ENCODE results near the gene SENP1. TPM values are rescaled to one million over a fixed set of nuclear protein-coding genes. Genes with fewer than 3 reads are reported as not detected.

The SENP1 gene
- total RNA-seq, 2 experiments from 2014 or later = 20.3 to 25.7 TPM

DNA sequence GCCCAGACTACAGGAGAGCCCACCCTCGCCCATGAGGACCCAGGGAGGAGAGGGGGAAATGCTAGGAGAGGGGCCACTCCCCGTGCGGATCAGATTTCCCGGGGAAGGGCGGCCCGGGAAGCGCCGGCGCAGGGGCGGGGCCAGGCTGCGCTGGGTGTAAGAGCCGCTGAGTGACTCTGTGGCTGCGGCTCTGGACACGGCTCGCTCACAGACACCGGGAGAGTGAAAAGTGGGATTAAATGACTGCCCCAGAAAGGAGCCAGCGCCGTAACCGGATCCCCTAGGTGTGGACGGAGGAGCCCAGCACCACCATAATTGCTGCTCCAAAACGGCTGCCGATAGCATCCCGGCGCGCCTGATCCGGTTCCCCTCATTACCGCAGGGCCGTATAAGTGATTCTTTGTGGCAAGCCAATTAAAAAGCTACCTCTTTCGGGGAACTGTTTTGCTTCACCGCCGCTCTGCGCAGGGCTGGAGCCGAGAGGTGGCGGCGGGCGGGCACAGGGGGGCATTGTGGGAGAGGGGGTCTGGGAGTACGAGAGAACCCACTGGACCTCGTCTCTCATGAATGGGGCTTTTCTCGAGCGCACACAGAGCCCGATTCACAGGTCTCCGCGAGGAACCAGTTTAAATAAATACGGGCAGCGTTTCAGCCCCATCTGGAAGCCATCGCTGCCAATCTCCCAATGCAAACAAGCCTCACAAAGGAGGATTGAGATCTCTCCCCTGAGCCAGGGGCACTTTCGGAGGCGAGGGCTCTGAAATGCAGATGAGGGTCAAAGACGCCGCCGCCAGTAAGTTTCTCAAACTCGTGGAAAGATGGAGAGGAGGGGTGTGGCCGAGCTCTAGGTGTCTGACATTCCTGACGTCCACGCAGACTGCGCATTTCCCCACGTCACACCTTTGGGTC is 104.1 kb downstream of the SENP1 start:
- Mint-ChIP-seq H3K9me3 (no peaks in the 10 kb centered on the region), H3K36me3 (ENCODE audit: low read depth) (no peaks in the 10 kb centered on the region), H3K27me3 (peaks cover 96% of the 10 kb centered on the region), H3K4me3 (peak overlapping the region; percentile 76), H3K4me1 (ENCODE audit: low read depth) (peaks cover 33% of the 10 kb centered on the region), H3K27ac (no peak overlapping the region)
- ChIA-PET POLR2A (interaction anchor here (0.9 to 1.0 kb wide), 3 partner anchors 10 to 103 kb away, joined by 3 to 4 read pairs (median 3); no protein-coding TSS in a partner anchor), CTCF (no interaction called here)
- peak in 1 of 14 experiments; percentile 30 for DNase-seq
- peaks cover 0 to 35% of the 10 kb centered on the region in 2 experiments for H3K9me3 ChIP-seq (ENCODE audit: control insufficient read depth in 1 of 2, insufficient read depth in 1 of 2, low read length in 2 of 2)
- peak; percentile 16 for ATAC-seq (ENCODE audit: poor library complexity)
- H3K4me1 ChIP-seq (ENCODE audit: insufficient read depth, low read length) = peaks cover 44% of the 10 kb centered on the region
- TF ChIP-seq, protein P1, sequence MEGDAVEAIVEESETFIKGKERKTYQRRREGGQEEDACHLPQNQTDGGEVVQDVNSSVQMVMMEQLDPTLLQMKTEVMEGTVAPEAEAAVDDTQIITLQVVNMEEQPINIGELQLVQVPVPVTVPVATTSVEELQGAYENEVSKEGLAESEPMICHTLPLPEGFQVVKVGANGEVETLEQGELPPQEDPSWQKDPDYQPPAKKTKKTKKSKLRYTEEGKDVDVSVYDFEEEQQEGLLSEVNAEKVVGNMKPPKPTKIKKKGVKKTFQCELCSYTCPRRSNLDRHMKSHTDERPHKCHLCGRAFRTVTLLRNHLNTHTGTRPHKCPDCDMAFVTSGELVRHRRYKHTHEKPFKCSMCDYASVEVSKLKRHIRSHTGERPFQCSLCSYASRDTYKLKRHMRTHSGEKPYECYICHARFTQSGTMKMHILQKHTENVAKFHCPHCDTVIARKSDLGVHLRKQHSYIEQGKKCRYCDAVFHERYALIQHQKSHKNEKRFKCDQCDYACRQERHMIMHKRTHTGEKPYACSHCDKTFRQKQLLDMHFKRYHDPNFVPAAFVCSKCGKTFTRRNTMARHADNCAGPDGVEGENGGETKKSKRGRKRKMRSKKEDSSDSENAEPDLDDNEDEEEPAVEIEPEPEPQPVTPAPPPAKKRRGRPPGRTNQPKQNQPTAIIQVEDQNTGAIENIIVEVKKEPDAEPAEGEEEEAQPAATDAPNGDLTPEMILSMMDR (IDR thresholded peaks at IDR 0.05) = no peak
- H3K36me3 ChIP-seq (ENCODE audit: insufficient read depth, low read length) = no peaks in the 10 kb centered on the region
- H3K27ac ChIP-seq (ENCODE audit: low read depth in 1 of 2, low read length in 2 of 2) = no peak overlapping the region
- H3K4me3 ChIP-seq (ENCODE audit: low read length) = peak overlapping the region; percentile 41
- intact Hi-C loops (cut with DNase I, micrococcal nuclease) = no loop called here
- H3K27me3 ChIP-seq (ENCODE audit: control insufficient read depth in 1 of 2, insufficient read depth in 2 of 2, low read length in 2 of 2) = peaks cover 74 to 95% of the 10 kb centered on the region in 2 experiments

DNA sequence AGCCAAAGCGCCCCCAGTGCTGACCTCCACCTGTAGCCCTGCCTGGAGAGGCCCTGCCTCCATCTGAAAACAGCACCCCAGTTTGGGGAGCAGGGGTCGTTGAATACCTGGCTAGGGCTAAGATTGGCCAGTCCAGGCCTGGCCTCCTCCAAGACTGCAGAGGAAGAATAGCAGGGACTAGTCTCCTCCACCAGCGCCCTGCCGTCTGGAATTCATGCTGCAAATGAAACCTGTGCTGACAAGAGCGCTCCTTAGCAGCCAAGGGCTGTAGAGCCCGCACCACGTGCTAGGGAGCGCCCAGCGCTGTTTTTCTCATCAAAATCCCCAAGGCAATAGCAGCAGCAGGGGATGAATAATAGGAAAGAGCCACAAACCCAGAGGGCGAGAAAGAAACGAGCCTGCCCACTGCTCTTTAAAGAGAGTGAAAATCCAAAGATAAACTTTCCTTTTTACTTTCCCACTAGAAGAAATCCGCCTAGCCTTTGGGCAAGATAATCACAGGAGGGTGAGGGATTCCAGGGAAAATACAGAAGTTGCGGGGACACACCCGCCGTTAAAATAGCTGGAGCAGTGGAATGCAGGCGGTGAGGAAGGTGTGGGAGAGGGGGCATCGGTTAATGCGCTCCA is 104.9 kb downstream of the SENP1 start:
- peaks cover 96% of the 10 kb centered on the region for H3K27me3 Mint-ChIP-seq
- no peak overlapping the region for H3K27ac Mint-ChIP-seq
- no peak for DNase-seq
- Histone ChIP-seq H3K9me3 (ENCODE audit: control insufficient read depth in 1 of 2, insufficient read depth in 1 of 2, low read length in 2 of 2) (peaks cover 0 to 35% of the 10 kb centered on the region in 2 experiments), H3K27me3 (ENCODE audit: control insufficient read depth in 1 of 2, insufficient read depth in 2 of 2, low read length in 2 of 2) (peaks cover 72 to 88% of the 10 kb centered on the region in 2 experiments), H3K4me3 (ENCODE audit: low read length) (peak overlapping the region; percentile 41), H3K27ac (ENCODE audit: low read depth in 1 of 2, low read length in 2 of 2) (no peak overlapping the region), H3K4me1 (ENCODE audit: insufficient read depth, low read length) (peaks cover 44% of the 10 kb centered on the region), H3K36me3 (ENCODE audit: insufficient read depth, low read length) (no peaks in the 10 kb centered on the region)
- ChIA-PET POLR2A (interaction anchor here (0.9 kb wide), 1 partner anchor 103 kb away, joined by 3 read pairs; no protein-coding TSS in a partner anchor), CTCF (no interaction called here)
- H3K9me3 Mint-ChIP-seq = no peaks in the 10 kb centered on the region
- no peak for ATAC-seq (ENCODE audit: poor library complexity)
- H3K36me3 Mint-ChIP-seq (ENCODE audit: low read depth) = no peaks in the 10 kb centered on the region
- TF ChIP-seq, protein P1 (IDR thresholded peaks at IDR 0.05) = no peak
- peak overlapping the region; percentile 76 for H3K4me3 Mint-ChIP-seq
- peaks cover 33% of the 10 kb centered on the region for H3K4me1 Mint-ChIP-seq (ENCODE audit: low read depth)
- intact Hi-C loops (cut with DNase I, micrococcal nuclease) = no loop called here

DNA sequence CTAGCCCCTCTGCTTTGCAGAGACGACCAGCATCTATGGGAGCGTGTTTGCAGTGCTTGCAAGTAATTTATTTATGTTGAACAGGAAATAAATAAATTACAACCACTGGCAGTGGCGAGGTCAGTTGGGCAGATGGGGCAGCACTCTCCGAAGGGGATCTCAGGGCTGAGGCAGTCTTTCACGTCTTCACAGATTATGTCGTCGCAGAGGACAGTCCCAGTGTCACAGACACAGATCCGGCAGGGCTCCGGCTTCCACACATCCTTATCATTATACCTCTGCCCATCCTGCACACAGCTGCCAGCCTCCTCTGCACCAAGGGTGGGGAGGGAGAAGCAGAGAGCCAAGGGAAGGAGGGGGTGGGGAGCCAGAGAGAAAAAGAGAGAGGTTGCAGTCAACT is 106.1 kb downstream of the SENP1 start:
- H3K27me3 Mint-ChIP-seq = peaks cover 94% of the 10 kb centered on the region
- H3K4me1 Mint-ChIP-seq (ENCODE audit: low read depth) = peaks cover 33% of the 10 kb centered on the region
- no peak overlapping the region for H3K27ac ChIP-seq (ENCODE audit: low read depth in 1 of 2, low read length in 2 of 2)
- H3K4me1 ChIP-seq (ENCODE audit: insufficient read depth, low read length) = peaks cover 38% of the 10 kb centered on the region
- no peak for ATAC-seq (ENCODE audit: poor library complexity)
- no peak overlapping the region for H3K27ac Mint-ChIP-seq
- no peak overlapping the region for H3K4me3 Mint-ChIP-seq
- no peaks in the 10 kb centered on the region for H3K36me3 Mint-ChIP-seq (ENCODE audit: low read depth)
- no peak overlapping the region for H3K4me3 ChIP-seq (ENCODE audit: low read length)
- ChIA-PET POLR2A (no interaction called here), CTCF (no interaction called here)
- no peak for DNase-seq
- H3K9me3 Mint-ChIP-seq = no peaks in the 10 kb centered on the region
- TF ChIP-seq, protein P1 (IDR thresholded peaks at IDR 0.05) = no peak
- H3K27me3 ChIP-seq (ENCODE audit: control insufficient read depth in 1 of 2, insufficient read depth in 2 of 2, low read length in 2 of 2) = peaks cover 61 to 76% of the 10 kb centered on the region in 2 experiments
- H3K36me3 ChIP-seq (ENCODE audit: insufficient read depth, low read length) = no peaks in the 10 kb centered on the region
- intact Hi-C loops (cut with DNase I, micrococcal nuclease) = no loop called here
- peaks cover 0 to 28% of the 10 kb centered on the region in 2 experiments for H3K9me3 ChIP-seq (ENCODE audit: control insufficient read depth in 1 of 2, insufficient read depth in 1 of 2, low read length in 2 of 2)
